Measurements from ENCODE around the gene CCDC102B.
A peak's percentile ranks its signal among the peaks of the same experiment; 100 is the strongest.

Gene CCDC102B

DNA sequence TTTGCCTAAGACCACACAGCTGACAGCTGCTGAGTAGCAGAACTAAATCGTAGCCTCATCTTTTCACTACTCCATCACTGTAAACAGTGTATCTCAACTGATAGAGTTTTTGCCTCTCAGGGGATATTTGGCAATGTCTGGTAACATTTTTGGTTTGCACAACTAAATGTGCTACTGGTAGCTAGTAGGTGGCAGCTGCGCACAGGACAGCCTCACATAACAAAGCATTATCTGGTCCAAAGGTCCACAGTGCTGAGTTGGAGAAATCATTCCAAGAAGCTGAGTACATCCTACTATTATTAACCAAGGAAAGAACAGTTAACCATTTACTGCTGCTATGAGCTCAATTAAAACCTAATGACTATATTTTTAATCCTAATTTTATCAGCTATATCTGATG, 6.1 kb upstream of the CCDC102B start:
- H3K4me3 ChIP-seq (replicated peaks in 1 of 2; ENCODE audit: low read depth in 2 of 2, low read length in 2 of 2): no peak overlapping the region
- peak; percentile 57 to 64 for DNase-seq (ENCODE audit: low read depth in 2 of 2)
- TF ChIP-seq, protein P1, sequence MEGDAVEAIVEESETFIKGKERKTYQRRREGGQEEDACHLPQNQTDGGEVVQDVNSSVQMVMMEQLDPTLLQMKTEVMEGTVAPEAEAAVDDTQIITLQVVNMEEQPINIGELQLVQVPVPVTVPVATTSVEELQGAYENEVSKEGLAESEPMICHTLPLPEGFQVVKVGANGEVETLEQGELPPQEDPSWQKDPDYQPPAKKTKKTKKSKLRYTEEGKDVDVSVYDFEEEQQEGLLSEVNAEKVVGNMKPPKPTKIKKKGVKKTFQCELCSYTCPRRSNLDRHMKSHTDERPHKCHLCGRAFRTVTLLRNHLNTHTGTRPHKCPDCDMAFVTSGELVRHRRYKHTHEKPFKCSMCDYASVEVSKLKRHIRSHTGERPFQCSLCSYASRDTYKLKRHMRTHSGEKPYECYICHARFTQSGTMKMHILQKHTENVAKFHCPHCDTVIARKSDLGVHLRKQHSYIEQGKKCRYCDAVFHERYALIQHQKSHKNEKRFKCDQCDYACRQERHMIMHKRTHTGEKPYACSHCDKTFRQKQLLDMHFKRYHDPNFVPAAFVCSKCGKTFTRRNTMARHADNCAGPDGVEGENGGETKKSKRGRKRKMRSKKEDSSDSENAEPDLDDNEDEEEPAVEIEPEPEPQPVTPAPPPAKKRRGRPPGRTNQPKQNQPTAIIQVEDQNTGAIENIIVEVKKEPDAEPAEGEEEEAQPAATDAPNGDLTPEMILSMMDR (IDR thresholded peaks at IDR 0.05; ENCODE audit: low read depth, low read length): no peak

DNA sequence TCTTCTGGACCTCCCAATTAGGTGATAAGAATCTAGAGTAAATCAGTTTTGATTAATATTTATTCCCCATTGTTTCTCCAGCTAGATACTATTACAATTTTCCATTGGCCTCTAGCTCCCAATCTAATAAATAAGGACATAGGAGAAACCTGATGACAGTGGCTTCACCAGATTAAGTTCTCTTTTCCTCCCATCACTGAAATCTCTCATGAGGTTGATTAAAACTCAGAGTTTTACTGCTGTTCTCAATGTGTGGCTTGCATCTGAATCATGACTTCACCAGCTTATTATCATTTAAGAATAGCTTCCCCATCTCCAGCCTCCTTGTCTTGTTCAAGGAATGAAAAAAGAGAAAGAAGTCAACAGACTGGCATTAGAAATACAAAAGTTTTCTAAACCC, 3.9 kb upstream of the CCDC102B start:
- no peak overlapping the region for H3K4me3 ChIP-seq (replicated peaks in 1 of 2; ENCODE audit: low read depth in 2 of 2, low read length in 2 of 2)
- no peak for DNase-seq (ENCODE audit: low read depth in 2 of 2)
- TF ChIP-seq, protein P1 (IDR thresholded peaks at IDR 0.05; ENCODE audit: low read depth, low read length): no peak

GRCh38 chr18:68796936-68797690, 767 bp upstream of the CCDC102B start:
- DNase-seq (ENCODE audit: low read depth in 2 of 2): peak; percentile 85 to 95
- H3K4me3 ChIP-seq (replicated peaks in 1 of 2; ENCODE audit: low read depth in 2 of 2, low read length in 2 of 2): peak overlapping the region in 1 of 2 donors; percentile 12
- TF ChIP-seq, protein P1 (IDR thresholded peaks at IDR 0.05; ENCODE audit: low read depth, low read length): no peak

- peak; percentile 44 to 59 for DNase-seq (ENCODE audit: low read depth in 2 of 2)
- H3K4me3 ChIP-seq (replicated peaks in 1 of 2; ENCODE audit: low read depth in 2 of 2, low read length in 2 of 2): peak overlapping the region in 1 of 2 donors; percentile 33
- TF ChIP-seq, protein P1 (IDR thresholded peaks at IDR 0.05; ENCODE audit: low read depth, low read length): no peak
Observed at GRCh38 chr18:68800075-68800474, 2.2 kb downstream of the CCDC102B start.

DNA sequence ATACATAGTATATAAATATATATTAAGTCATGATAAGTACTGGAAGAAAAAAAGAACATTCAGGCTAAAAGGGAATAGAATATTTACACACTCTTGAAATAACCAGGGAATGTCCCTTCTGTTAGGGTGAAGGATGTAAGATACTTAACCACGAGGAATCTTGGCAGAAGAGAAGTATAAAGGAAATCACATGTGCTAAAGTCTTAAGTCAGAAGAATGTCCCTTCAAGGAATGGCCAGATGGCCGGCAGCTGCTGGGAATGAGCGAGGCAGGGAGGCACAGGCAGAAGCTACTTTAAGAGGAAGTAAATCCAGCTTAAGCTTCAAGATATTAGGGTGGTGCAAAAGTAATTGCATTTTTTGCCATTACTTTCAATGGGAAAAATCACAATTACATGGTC, 5.5 kb downstream of the CCDC102B start:
- peak; percentile 92 to 94 for DNase-seq (ENCODE audit: low read depth in 2 of 2)
- TF ChIP-seq, protein P1 (IDR thresholded peaks at IDR 0.05; ENCODE audit: low read depth, low read length): no peak
- no peak overlapping the region for H3K4me3 ChIP-seq (replicated peaks in 1 of 2; ENCODE audit: low read depth in 2 of 2, low read length in 2 of 2)

GRCh38 chr18:68817584-68817983, 19.7 kb downstream of the CCDC102B start:
- DNase-seq (ENCODE audit: low read depth in 2 of 2): peak; percentile 39 to 43

More at GRCh38 chr18:68817584-68817983, 19.7 kb downstream of the CCDC102B start:
- no peak overlapping the region for H3K4me3 ChIP-seq (replicated peaks in 1 of 2; ENCODE audit: low read depth in 2 of 2, low read length in 2 of 2)
- TF ChIP-seq, protein P1 (IDR thresholded peaks at IDR 0.05; ENCODE audit: low read depth, low read length): no peak

Data from cardiac fibroblast (primary cell).